Liver (tissue), 9 donors: ENCODE measurements around the gene PARD3. TPM values are rescaled to one million over a fixed set of nuclear protein-coding genes. Genes with fewer than 3 reads are reported as not detected.

Source experiments
- DNase-seq: peaks from one replicate; pipeline ENCODE4 v3.0.0-alpha.2; 2017; ENCODE audit warnings: low spot score
- H3K27ac ChIP-seq, 2 donors: one replicate each; pipeline ENCODE4 v1.7.0; 2013; ENCODE audit warnings: inconsistent platforms in 2 of 2, low read length in 2 of 2, control low read depth in 1 of 2, low read depth in 1 of 2, mild to moderate bottlenecking in 1 of 2
- H3K27me3 ChIP-seq, 4 donors: one replicate each; pipeline versions ENCODE4 v1.6.1 to v1.7.0; 2013; ENCODE audit warnings: low read length in 3 of 4, inconsistent platforms in 1 of 4, mild to moderate bottlenecking in 1 of 4, moderate library complexity in 1 of 4; ENCODE audit not compliant: control insufficient read depth in 4 of 4, insufficient read depth in 4 of 4
- H3K36me3 ChIP-seq, 4 donors: one replicate each; pipeline versions ENCODE4 v1.6.1 to v1.7.0; 2013; ENCODE audit warnings: low read length in 3 of 4, mild to moderate bottlenecking in 3 of 4, low read depth in 1 of 4, moderate library complexity in 1 of 4; ENCODE audit not compliant: control insufficient read depth in 4 of 4, insufficient read depth in 3 of 4
- H3K4me1 ChIP-seq, 4 donors: one replicate each; pipeline versions ENCODE4 v1.6.1 to v1.7.0; 2013; ENCODE audit warnings: low read length in 3 of 4, mild to moderate bottlenecking in 3 of 4, moderate library complexity in 1 of 4; ENCODE audit not compliant: control insufficient read depth in 4 of 4, insufficient read depth in 4 of 4
- H3K4me3 ChIP-seq, 3 donors: one replicate each; pipeline versions ENCODE4 v1.6.1 to v1.7.0; 2013; ENCODE audit warnings: low read length in 3 of 3, control low read depth in 1 of 3, low read depth in 1 of 3, mild to moderate bottlenecking in 1 of 3
- H3K9ac ChIP-seq, 2 donors: one replicate each; pipeline ENCODE4 v1.7.0; 2013; ENCODE audit warnings: low read length in 2 of 2, mild to moderate bottlenecking in 2 of 2, moderate library complexity in 2 of 2, control low read depth in 1 of 2, low read depth in 1 of 2
- H3K9me3 ChIP-seq, 4 donors: one replicate each; pipeline versions ENCODE4 v1.6.1 to v1.7.0; 2013; ENCODE audit warnings: low read length in 3 of 4; ENCODE audit not compliant: control insufficient read depth in 4 of 4
- ATF3 ChIP-seq: IDR thresholded peaks from 2 replicates; pipeline ENCODE4 v1.6.1; 2016; ENCODE audit warnings: antibody characterized with exemption
- CTCF ChIP-seq: fragments of 150-350 bp; IDR thresholded peaks from 2 replicates; pipeline ENCODE4 v1.5.1; 2017; ENCODE audit warnings: improper control_type of control experiment, low read depth, low read length; ENCODE audit not compliant: missing input control
- EGR1 ChIP-seq, 2 donors: IDR thresholded peaks; 2 replicates each; pipeline ENCODE4 v1.6.1; 2016 to 2018; ENCODE audit warnings: antibody characterized with exemption in 2 of 2, low read depth in 2 of 2
- FOXA1 ChIP-seq: IDR thresholded peaks from 2 replicates; pipeline ENCODE4 v1.6.1; 2016; ENCODE audit warnings: antibody characterized with exemption
- FOXA2 ChIP-seq: IDR thresholded peaks from 2 replicates; pipeline ENCODE4 v1.6.1; 2016; ENCODE audit warnings: antibody characterized with exemption
- GABPA ChIP-seq, 2 donors: IDR thresholded peaks in 1 of 2; conservative IDR thresholded peaks in 1 of 2; 2 replicates each; pipeline ENCODE4 v1.6.1; 2016; ENCODE audit warnings: antibody characterized with exemption in 2 of 2, mild to moderate bottlenecking in 1 of 2, moderate library complexity in 1 of 2
- HNF4A ChIP-seq, 2 donors: conservative IDR thresholded peaks; 2 replicates each; pipeline ENCODE4 v1.6.1; 2016; ENCODE audit warnings: antibody characterized with exemption in 2 of 2, mild to moderate bottlenecking in 2 of 2
- HNF4G ChIP-seq: IDR thresholded peaks from 2 replicates; pipeline ENCODE4 v1.6.1; 2016; ENCODE audit warnings: antibody characterized with exemption
- JUND ChIP-seq, 2 donors: IDR thresholded peaks; 2 replicates each; pipeline ENCODE4 v1.6.1; 2016; ENCODE audit warnings: antibody characterized with exemption in 2 of 2
- MAX ChIP-seq: IDR thresholded peaks from 2 replicates; pipeline ENCODE4 v1.6.1; 2016; ENCODE audit warnings: antibody characterized with exemption
- NR2F2 ChIP-seq: IDR thresholded peaks from 2 replicates; pipeline ENCODE4 v1.6.1; 2016; ENCODE audit warnings: antibody characterized with exemption
- RAD21 ChIP-seq, 2 donors: IDR thresholded peaks; 2 replicates each; pipeline ENCODE4 v1.6.1; 2016; ENCODE audit warnings: antibody characterized with exemption in 2 of 2, mild to moderate bottlenecking in 2 of 2
- REST ChIP-seq: IDR thresholded peaks from 2 replicates; pipeline ENCODE4 v1.6.1; 2016; ENCODE audit warnings: antibody characterized with exemption, mild to moderate bottlenecking
- RXRA ChIP-seq, 2 donors: IDR thresholded peaks; 2 replicates each; pipeline ENCODE4 v1.6.1; 2017 to 2018; ENCODE audit warnings: antibody characterized with exemption in 2 of 2, mild to moderate bottlenecking in 1 of 2
- SP1 ChIP-seq: IDR thresholded peaks from 2 replicates; pipeline ENCODE4 v1.6.1; 2018; ENCODE audit warnings: antibody characterized with exemption, mild to moderate bottlenecking
- TAF1 ChIP-seq: conservative IDR thresholded peaks from 2 replicates; pipeline ENCODE4 v1.6.1; 2016; ENCODE audit warnings: antibody characterized with exemption, mild to moderate bottlenecking
- YY1 ChIP-seq: IDR thresholded peaks from 2 replicates; pipeline ENCODE4 v1.6.1; 2016; ENCODE audit warnings: antibody characterized with exemption, mild to moderate bottlenecking
- ZBTB33 ChIP-seq: IDR thresholded peaks from 2 replicates; pipeline ENCODE4 v1.6.1; 2016; ENCODE audit warnings: antibody characterized with exemption
- WGBS: extraction: QIAGEN DNeasy Blood & Tissue Kit; methylation state at CpG from one replicate; pipeline ENCODE4 v1.1.7; 2013; 5-methylcytosine and 5-hydroxymethylcytosine counted together
- polyA plus RNA-seq, 2 donors: library from polyadenylated mRNA; stranded (reverse) in 1 of 2; unstranded in 1 of 2; fragments of 200-250 nt in 1 of 2; fragments of >200 nt in 1 of 2; fragmentation: Nextera tagmentation in 1 of 2; extraction: Ambion mirVana in 1 of 2; gene quantifications; one replicate each; pipeline versions ENCODE4 v1.2.1 to v1.2.3, GENCODE V29; 2013 to 2015
- total RNA-seq, 2 donors: library from RNA; depleted of rRNA; stranded (reverse); fragments of >200 nt; gene quantifications; one replicate each; pipeline ENCODE4 v1.2.3, GENCODE V29; 2014
- donor health status: healthy.
- donor health status: healthy.
- donor health status: healthy.
- donor health status: healthy.
- donor health status: healthy.

Gene PARD3
- total and polyA plus RNA-seq, 4 donors = 12.3 to 43.8 (median 13.5) TPM

- Histone ChIP-seq H3K27me3 (no peaks in the 10 kb centered on the region), H3K9ac (no peak overlapping the region), H3K36me3 (peaks cover 2 to 12% (median 6%) of the 10 kb centered on the region in 4 donors), H3K4me3 (no peak overlapping the region), H3K27ac (no peak overlapping the region), H3K9me3 (no peaks in the 10 kb centered on the region), H3K4me1 (no peaks in the 10 kb centered on the region)
- 98% methylated on average over 5 of the region's 5 CpGs for WGBS
- TF ChIP-seq ZBTB33 (no peak), TAF1 (no peak), RAD21 (IDR thresholded peaks at IDR 0.05) (no peak), SP1 (no peak), NR2F2 (no peak), REST (no peak), HNF4A (conservative IDR thresholded peaks at IDR 0.05) (no peak), EGR1 (IDR thresholded peaks at IDR 0.05; ENCODE audit: low read depth in 2 of 2) (no peak), FOXA1 (no peak)
- DNase-seq = no peak
Measured at GRCh38 chr10:34377833-34378232, 437.3 kb downstream of the PARD3 start.

- TF ChIP-seq JUND (IDR thresholded peaks at IDR 0.05) = no peak
- no peak for TF ChIP-seq MAX
- TF ChIP-seq CTCF = no peak
- TF ChIP-seq ATF3 = no peak
- no peak for TF ChIP-seq FOXA2
- no peak for TF ChIP-seq TAF1
- TF ChIP-seq NR2F2 = no peak
- no peak for TF ChIP-seq GABPA (IDR thresholded peaks at IDR 0.05 in 1 of 2, conservative IDR thresholded peaks at IDR 0.05 in 1 of 2)
- TF ChIP-seq YY1 = no peak
- no peak for TF ChIP-seq ZBTB33
- TF ChIP-seq RXRA (IDR thresholded peaks at IDR 0.05) = no peak
- no peak for TF ChIP-seq HNF4G
- TF ChIP-seq HNF4A (conservative IDR thresholded peaks at IDR 0.05) = no peak
- TF ChIP-seq RAD21 (IDR thresholded peaks at IDR 0.05) = no peak
- no peak for TF ChIP-seq EGR1 (IDR thresholded peaks at IDR 0.05; ENCODE audit: low read depth in 2 of 2)
- TF ChIP-seq SP1 = no peak
- no peak for TF ChIP-seq REST
- DNase-seq = no peak
- Histone ChIP-seq H3K27me3 (no peaks in the 10 kb centered on the region), H3K9me3 (no peaks in the 10 kb centered on the region), H3K9ac (no peak overlapping the region), H3K36me3 (peaks cover 0 to 9% (median 4%) of the 10 kb centered on the region in 4 donors), H3K4me1 (no peaks in the 10 kb centered on the region), H3K4me3 (no peak overlapping the region), H3K27ac (no peak overlapping the region)
- WGBS = 86% methylated on average over 6 of the region's 6 CpGs
Measured at GRCh38 chr10:34374356-34375045, 440.6 kb downstream of the PARD3 start.
